Measurements from ENCODE around the gene PTPN2.

GRCh38 chr18:12849548-12849947 lies 34.5 kb downstream of the PTPN2 start:
- TF ChIP-seq CTCF (conservative IDR thresholded peaks at IDR 0.05; ENCODE audit: low read depth in 2 of 2), result no peak
- no peak for TF ChIP-seq NANOG (IDR thresholded peaks at IDR 0.05; ENCODE audit: borderline replicate concordance)
- TF ChIP-seq POLR2AphosphoS5 (IDR thresholded peaks at IDR 0.05; ENCODE audit: low read depth), result no peak
- TF ChIP-seq EZH2 (IDR thresholded peaks at IDR 0.05; ENCODE audit: low read depth, unreplicated experiment), result no peak
- TF ChIP-seq ZNF114 (CRISPR knock-in tag; IDR thresholded peaks at IDR 0.05), result no peak
- no peak for TF ChIP-seq JUNB (IDR thresholded peaks at IDR 0.05; ENCODE audit: unreplicated experiment)

Data from GM23338 (cell line).